K562 (cell line): Measurements from ENCODE around the gene PLOD1. TPM values are rescaled to one million over a fixed set of nuclear protein-coding genes. Genes with fewer than 3 reads are reported as not detected.

ENCODE experiments used
- ELF4 ChIP-seq: fragments of 450-650 bp; formaldehyde crosslinking; IDR thresholded peaks from 2 replicates; pipeline ENCODE4 v1.4.0; 2022; ENCODE audit warnings: missing genetic modification characterization
- ESRRA ChIP-seq: fragments of 450-650 bp; IDR thresholded peaks from 2 replicates; pipeline ENCODE4 v1.6.1; 2014; ENCODE audit warnings: low read depth, mild to moderate bottlenecking, moderate library complexity, borderline replicate concordance
- FOXK2 ChIP-seq, 2 experiments: fragments of 450-650 bp; IDR thresholded peaks in 1 of 2; conservative IDR thresholded peaks in 1 of 2; 2 replicates each; pipeline ENCODE4 v1.6.1; 2016; ENCODE audit warnings: low read depth in 2 of 2, mild to moderate bottlenecking in 1 of 2
- GABPA ChIP-seq: fragments of 200-800 bp; sonication (Bioruptor generic); conservative IDR thresholded peaks from 2 replicates; pipeline ENCODE4 v1.6.1; 2016; ENCODE audit warnings: low read depth, missing genetic modification characterization, missing compliant biosample characterization
- POLR2AphosphoS2 ChIP-seq: IDR thresholded peaks from 2 replicates; pipeline ENCODE4 v1.6.1; 2012; ENCODE audit warnings: low read length, improper control_type of control experiment
- PPARD ChIP-seq: fragments of 250-450 bp; sonication (Bioruptor Pico); IDR thresholded peaks from 2 replicates; pipeline ENCODE4 v1.8.0; 2022; ENCODE audit warnings: inconsistent platforms, mild to moderate bottlenecking, moderate library complexity
- RBM22 ChIP-seq: fragments of 200-400 bp; formaldehyde crosslinking; IDR thresholded peaks from 2 replicates; pipeline ENCODE4 v1.6.1; 2018; ENCODE audit warnings: low read length, low read depth; ENCODE audit not compliant: poor library complexity, severe bottlenecking
- RBM39 ChIP-seq: fragments of 200-400 bp; formaldehyde crosslinking; optimal IDR thresholded peaks from 2 replicates; pipeline ENCODE3; 2018; ENCODE audit warnings: low read depth, low read length
- SIRT6 ChIP-seq: IDR thresholded peaks from one replicate; pipeline ENCODE4 v1.6.1; 2012; ENCODE audit warnings: low read depth, mild to moderate bottlenecking, control low read depth, inconsistent platforms, low read length, moderate library complexity
- SMARCB1 ChIP-seq: IDR thresholded peaks from 2 replicates; pipeline ENCODE4 v1.6.1; 2011; ENCODE audit warnings: improper control_type of control experiment, low read depth; ENCODE audit not compliant: insufficient read length
- SMC3 ChIP-seq: conservative IDR thresholded peaks from 2 replicates; pipeline ENCODE4 v1.6.1; 2011; ENCODE audit warnings: low read depth, low read length, improper control_type of control experiment; ENCODE audit not compliant: insufficient read depth
- SP2 ChIP-seq: IDR thresholded peaks from 2 replicates; pipeline ENCODE4 v1.6.1; 2011; ENCODE audit warnings: mild to moderate bottlenecking, low read depth, low read length, moderate library complexity; ENCODE audit not compliant: poor library complexity, severe bottlenecking; ENCODE audit errors: extremely low read depth
- TARDBP ChIP-seq: fragments of 450-650 bp; IDR thresholded peaks from 2 replicates; pipeline ENCODE4 v1.6.1; 2016
- U2AF1 ChIP-seq: fragments of 200-400 bp; formaldehyde crosslinking; optimal IDR thresholded peaks from 2 replicates; pipeline ENCODE3; 2017; ENCODE audit warnings: mild to moderate bottlenecking, low read depth, low read length, moderate library complexity
- ZFX ChIP-seq: sonication (generic); formaldehyde crosslinking; IDR thresholded peaks from 2 replicates; pipeline ENCODE4 v1.8.0; 2022; ENCODE audit warnings: mild to moderate bottlenecking, missing genetic modification reagents, moderate library complexity
- ZNF324 ChIP-seq: fragments of 250-450 bp; sonication (Bioruptor Pico); IDR thresholded peaks from 2 replicates; pipeline ENCODE4 v1.4.0; 2020; ENCODE audit warnings: mild to moderate bottlenecking
- ZNF589 ChIP-seq: fragments of 200-800 bp; sonication (Bioruptor generic); IDR thresholded peaks from 2 replicates; pipeline ENCODE4 v1.6.1; 2016; ENCODE audit warnings: low read depth, missing genetic modification characterization, missing compliant biosample characterization
- polyA plus RNA-seq, 8 experiments: library from polyadenylated mRNA; depleted of rRNA in 4 of 8; stranded (reverse) in 5 of 8; unstranded in 3 of 8; fragments of >200 nt; fragmentation: Nextera tagmentation in 2 of 8; fragmentation: Illumina TruSeq in 1 of 8; extraction: Ambion mirVana in 2 of 8; extraction: Trizol in 1 of 8; gene quantifications; 2 replicates each; pipeline versions ENCODE4 v1.2.1 to v1.2.3, GENCODE V29; 2011 to 2014; ENCODE audit warnings: inconsistent platforms in 1 of 8, missing spikeins in 1 of 8
- total RNA-seq, 7 experiments: library from RNA; depleted of rRNA in 6 of 7; stranded (reverse); fragments of >200 nt in 6 of 7; fragmentation: Illumina TruSeq in 2 of 7; extraction: Trizol in 2 of 7; gene quantifications; 2 replicates each; pipeline versions ENCODE4 v1.2.1 to v1.2.3, GENCODE V29; 2011 to 2021; ENCODE audit warnings: low replicate concordance in 1 of 7
- TF ChIP-seq, protein P1 (sequence below): fragments of 250-450 bp; sonication (Bioruptor Pico); IDR thresholded peaks from 2 replicates; pipeline ENCODE4 v1.8.0; 2022; ENCODE audit warnings: moderate library complexity, mild to moderate bottlenecking, inconsistent platforms
- TF ChIP-seq, protein P2 (sequence below): sonication (generic); IDR thresholded peaks from 2 replicates; pipeline ENCODE4 v1.6.1; 2016
- TF ChIP-seq, protein P3 (sequence below): sonication (generic); formaldehyde crosslinking; IDR thresholded peaks from 2 replicates; pipeline ENCODE4 v1.8.0; 2022; ENCODE audit warnings: missing genetic modification reagents, mild to moderate bottlenecking, borderline replicate concordance

PLOD1 gene
- total and polyA plus RNA-seq, 9 of the 15 experiments (the other 6 are each of a cell fraction or from before 2014, with no cell fraction given) = 16.6 to 90.8 (median 52.7) TPM

DNA sequence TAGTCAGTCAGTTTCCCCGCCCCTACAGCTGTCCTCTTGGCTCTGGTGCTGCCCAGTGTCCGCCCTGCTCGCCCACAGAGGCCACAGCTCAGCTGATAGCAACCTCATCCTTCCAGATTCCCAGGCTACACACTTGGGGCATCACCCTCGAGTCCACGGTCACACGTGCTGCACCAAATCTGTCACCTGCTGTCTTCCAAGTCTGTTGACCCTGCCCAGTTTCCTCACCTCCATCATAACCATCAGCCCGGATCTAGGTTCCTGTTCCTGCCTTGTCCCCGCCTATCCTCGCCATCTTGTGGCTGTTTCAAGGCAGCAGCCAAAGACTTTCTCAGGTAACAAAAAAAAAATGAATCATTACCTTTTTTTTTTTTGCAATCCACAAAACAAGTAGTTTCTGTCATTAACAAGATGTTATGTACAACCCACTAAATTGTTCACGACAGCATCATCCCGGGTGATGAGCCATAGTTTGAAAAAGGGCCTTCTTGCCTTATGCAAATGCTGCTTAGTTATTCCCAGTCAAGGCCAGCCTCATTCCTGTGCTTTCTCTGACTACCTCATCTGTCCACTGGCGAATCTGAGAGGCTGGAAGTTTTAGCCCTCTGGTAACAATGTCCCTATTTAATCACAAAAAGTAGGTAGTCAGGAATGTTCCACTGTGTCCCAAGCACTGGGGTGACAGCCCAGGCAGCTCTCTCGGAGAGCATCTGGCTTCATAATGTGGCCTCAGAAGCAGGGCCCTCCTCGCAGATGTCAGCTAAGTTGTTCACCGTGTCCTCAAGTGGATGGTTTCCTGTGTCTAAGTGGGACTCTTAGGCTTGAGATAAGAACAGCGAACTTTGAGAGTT lies 79.8 kb downstream of the PLOD1 start (continued):
- TF ChIP-seq, protein P1, sequence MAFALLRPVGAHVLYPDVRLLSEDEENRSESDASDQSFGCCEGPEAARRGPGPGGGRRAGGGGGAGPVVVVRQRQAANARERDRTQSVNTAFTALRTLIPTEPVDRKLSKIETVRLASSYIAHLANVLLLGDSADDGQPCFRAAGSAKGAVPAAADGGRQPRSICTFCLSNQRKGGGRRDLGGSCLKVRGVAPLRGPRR = peak; percentile 20; the same call in 1 of the 2 replicates
- TF ChIP-seq, protein P2, sequence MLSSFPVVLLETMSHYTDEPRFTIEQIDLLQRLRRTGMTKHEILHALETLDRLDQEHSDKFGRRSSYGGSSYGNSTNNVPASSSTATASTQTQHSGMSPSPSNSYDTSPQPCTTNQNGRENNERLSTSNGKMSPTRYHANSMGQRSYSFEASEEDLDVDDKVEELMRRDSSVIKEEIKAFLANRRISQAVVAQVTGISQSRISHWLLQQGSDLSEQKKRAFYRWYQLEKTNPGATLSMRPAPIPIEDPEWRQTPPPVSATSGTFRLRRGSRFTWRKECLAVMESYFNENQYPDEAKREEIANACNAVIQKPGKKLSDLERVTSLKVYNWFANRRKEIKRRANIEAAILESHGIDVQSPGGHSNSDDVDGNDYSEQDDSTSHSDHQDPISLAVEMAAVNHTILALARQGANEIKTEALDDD = 0 out of 2 replicates have a peak, but pooled peaks have one; percentile 6
- TF ChIP-seq ZNF589 (CRISPR knock-in tag) = no peak
- TF ChIP-seq TARDBP = no peak
- TF ChIP-seq SP2 = no peak
- no peak for TF ChIP-seq U2AF1
- TF ChIP-seq SMC3 = no peak
- peak; percentile 45; the same call in 1 of the 2 replicates for TF ChIP-seq GABPA (tag)
- no peak for TF ChIP-seq RBM22
- no peak for TF ChIP-seq PPARD (CRISPR knock-in tag)
- TF ChIP-seq, protein P3, sequence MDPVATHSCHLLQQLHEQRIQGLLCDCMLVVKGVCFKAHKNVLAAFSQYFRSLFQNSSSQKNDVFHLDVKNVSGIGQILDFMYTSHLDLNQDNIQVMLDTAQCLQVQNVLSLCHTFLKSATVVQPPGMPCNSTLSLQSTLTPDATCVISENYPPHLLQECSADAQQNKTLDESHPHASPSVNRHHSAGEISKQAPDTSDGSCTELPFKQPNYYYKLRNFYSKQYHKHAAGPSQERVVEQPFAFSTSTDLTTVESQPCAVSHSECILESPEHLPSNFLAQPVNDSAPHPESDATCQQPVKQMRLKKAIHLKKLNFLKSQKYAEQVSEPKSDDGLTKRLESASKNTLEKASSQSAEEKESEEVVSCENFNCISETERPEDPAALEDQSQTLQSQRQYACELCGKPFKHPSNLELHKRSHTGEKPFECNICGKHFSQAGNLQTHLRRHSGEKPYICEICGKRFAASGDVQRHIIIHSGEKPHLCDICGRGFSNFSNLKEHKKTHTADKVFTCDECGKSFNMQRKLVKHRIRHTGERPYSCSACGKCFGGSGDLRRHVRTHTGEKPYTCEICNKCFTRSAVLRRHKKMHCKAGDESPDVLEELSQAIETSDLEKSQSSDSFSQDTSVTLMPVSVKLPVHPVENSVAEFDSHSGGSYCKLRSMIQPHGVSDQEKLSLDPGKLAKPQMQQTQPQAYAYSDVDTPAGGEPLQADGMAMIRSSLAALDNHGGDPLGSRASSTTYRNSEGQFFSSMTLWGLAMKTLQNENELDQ (CRISPR knock-in tag) = no peak
- TF ChIP-seq POLR2AphosphoS2 = no peak
- TF ChIP-seq SMARCB1 = no peak
- TF ChIP-seq ZFX (CRISPR knock-in tag) = 0 out of 2 replicates have a peak, but pooled peaks have one; percentile 29
- TF ChIP-seq SIRT6 = peak; percentile 33
- no peak for TF ChIP-seq ZNF324
- TF ChIP-seq ESRRA = no peak
- TF ChIP-seq RBM39 = no peak
- 0 out of 2 replicates have a peak, but pooled peaks have one; percentile 32 for TF ChIP-seq ELF4
- TF ChIP-seq FOXK2 (conservative IDR thresholded peaks at IDR 0.05 in 1 of 2, IDR thresholded peaks at IDR 0.05 in 1 of 2; ENCODE audit: low read depth in 2 of 2) = no peak
